HepG2 (cell line): ENCODE data around the gene GFER. TPM values are rescaled to one million over a fixed set of nuclear protein-coding genes. Genes with fewer than 3 reads are reported as not detected.
A peak's percentile ranks its signal among the peaks of the same experiment; 100 is the strongest.

Experiments
- ARHGAP35 ChIP-seq: sonication (generic); formaldehyde crosslinking; IDR thresholded peaks from 2 replicates; pipeline ENCODE4 v1.9.0; 2022; ENCODE audit warnings: mild to moderate bottlenecking, inconsistent platforms, moderate library complexity, missing genetic modification reagents, borderline replicate concordance
- MAZ ChIP-seq, 2 experiments: sonication (generic) in 1 of 2; formaldehyde crosslinking in 1 of 2; IDR thresholded peaks; 2 replicates each; pipeline versions ENCODE4 v1.5.0 to v1.6.1; 2012 to 2020; ENCODE audit warnings: low read depth in 2 of 2, mild to moderate bottlenecking in 2 of 2, borderline replicate concordance in 1 of 2, improper control_type of control experiment in 1 of 2, low read length in 1 of 2, missing genetic modification reagents in 1 of 2, moderate library complexity in 1 of 2
- MYC ChIP-seq: sonication (generic); formaldehyde crosslinking; IDR thresholded peaks from 2 replicates; pipeline ENCODE4 v1.9.0; 2021; ENCODE audit warnings: missing genetic modification reagents, borderline replicate concordance
- POGZ ChIP-seq: sonication (generic); formaldehyde crosslinking; IDR thresholded peaks from 2 replicates; pipeline ENCODE4 v1.4.0; 2020; ENCODE audit warnings: mild to moderate bottlenecking, missing genetic modification reagents
- PTBP1 ChIP-seq: fragments of 200-400 bp; formaldehyde crosslinking; IDR thresholded peaks from 2 replicates; pipeline ENCODE4 v1.6.1; 2018; ENCODE audit warnings: low read length, low read depth; ENCODE audit not compliant: poor library complexity, severe bottlenecking
- SIN3B ChIP-seq: fragments of 150-350 bp; IDR thresholded peaks from 2 replicates; pipeline ENCODE4 v1.6.1; 2014; ENCODE audit warnings: low read length
- TSC22D2 ChIP-seq: sonication (generic); formaldehyde crosslinking; IDR thresholded peaks from 2 replicates; pipeline ENCODE4 v1.5.1; 2020; ENCODE audit warnings: missing genetic modification reagents, mild to moderate bottlenecking, borderline replicate concordance
- ZIK1 ChIP-seq: sonication (generic); formaldehyde crosslinking; IDR thresholded peaks from 2 replicates; pipeline ENCODE4 v1.5.0; 2020; ENCODE audit warnings: mild to moderate bottlenecking, low read depth, missing genetic modification reagents, borderline replicate concordance
- ZNF136 ChIP-seq: sonication (generic); formaldehyde crosslinking; IDR thresholded peaks from 2 replicates; pipeline ENCODE4 v1.8.1; 2022; ENCODE audit warnings: low read depth, mild to moderate bottlenecking, moderate library complexity, missing genetic modification reagents
- ZNF296 ChIP-seq: sonication (generic); formaldehyde crosslinking; conservative IDR thresholded peaks from 2 replicates; pipeline ENCODE4 v1.5.0; 2020; ENCODE audit warnings: mild to moderate bottlenecking, missing genetic modification reagents
- ZNF598 ChIP-seq: sonication (generic); formaldehyde crosslinking; IDR thresholded peaks from 2 replicates; pipeline ENCODE4 v1.5.1; 2020; ENCODE audit warnings: mild to moderate bottlenecking, missing genetic modification reagents, borderline replicate concordance
- ZNF607 ChIP-seq: sonication (generic); formaldehyde crosslinking; IDR thresholded peaks from 2 replicates; pipeline ENCODE4 v1.5.1; 2020; ENCODE audit warnings: missing genetic modification reagents, mild to moderate bottlenecking, borderline replicate concordance
- ZNF629 ChIP-seq: sonication (generic); formaldehyde crosslinking; conservative IDR thresholded peaks from 2 replicates; pipeline ENCODE4 v1.5.0; 2020; ENCODE audit warnings: missing genetic modification reagents
- polyA plus RNA-seq, 8 experiments: library from polyadenylated mRNA; depleted of rRNA in 3 of 8; stranded (reverse) in 7 of 8; unstranded in 1 of 8; fragments of >200 nt; fragmentation: Illumina TruSeq in 4 of 8; extraction: Trizol in 4 of 8; gene quantifications; 2 replicates each; pipeline versions ENCODE4 v1.2.1 to v1.2.3, GENCODE V29; 2011 to 2016; ENCODE audit warnings: low read depth in 4 of 8, missing spikeins in 1 of 8, mixed read lengths in 1 of 8; ENCODE audit not compliant: insufficient read depth in 1 of 8
- total RNA-seq, 5 experiments: library from RNA; depleted of rRNA; stranded (reverse); fragments of >200 nt; fragmentation: Illumina TruSeq; extraction: Trizol; gene quantifications; 2 replicates each; pipeline ENCODE4 v1.2.3, GENCODE V29; 2016; ENCODE audit warnings: low read depth in 1 of 5
- TF ChIP-seq, protein P1 (sequence below): sonication (generic); formaldehyde crosslinking; IDR thresholded peaks from 2 replicates; pipeline ENCODE4 v1.8.1; 2023; ENCODE audit warnings: mild to moderate bottlenecking, inconsistent platforms, moderate library complexity, missing genetic modification reagents, borderline replicate concordance
- TF ChIP-seq, protein P2 (sequence below): sonication (generic); formaldehyde crosslinking; IDR thresholded peaks from 2 replicates; pipeline ENCODE4 v1.8.1; 2023; ENCODE audit warnings: mild to moderate bottlenecking, missing genetic modification reagents
- TF ChIP-seq, protein P3 (sequence below): sonication (generic); formaldehyde crosslinking; IDR thresholded peaks from one replicate; pipeline ENCODE4 v1.5.1; 2020; ENCODE audit warnings: mild to moderate bottlenecking, missing genetic modification reagents; ENCODE audit errors: not compliant biosample characterization

The GFER gene
- total and polyA plus RNA-seq, 2 of the 13 experiments (the other 11 are each of a cell fraction or from before 2014, with no cell fraction given), result 28.6 to 71.7 TPM

DNA sequence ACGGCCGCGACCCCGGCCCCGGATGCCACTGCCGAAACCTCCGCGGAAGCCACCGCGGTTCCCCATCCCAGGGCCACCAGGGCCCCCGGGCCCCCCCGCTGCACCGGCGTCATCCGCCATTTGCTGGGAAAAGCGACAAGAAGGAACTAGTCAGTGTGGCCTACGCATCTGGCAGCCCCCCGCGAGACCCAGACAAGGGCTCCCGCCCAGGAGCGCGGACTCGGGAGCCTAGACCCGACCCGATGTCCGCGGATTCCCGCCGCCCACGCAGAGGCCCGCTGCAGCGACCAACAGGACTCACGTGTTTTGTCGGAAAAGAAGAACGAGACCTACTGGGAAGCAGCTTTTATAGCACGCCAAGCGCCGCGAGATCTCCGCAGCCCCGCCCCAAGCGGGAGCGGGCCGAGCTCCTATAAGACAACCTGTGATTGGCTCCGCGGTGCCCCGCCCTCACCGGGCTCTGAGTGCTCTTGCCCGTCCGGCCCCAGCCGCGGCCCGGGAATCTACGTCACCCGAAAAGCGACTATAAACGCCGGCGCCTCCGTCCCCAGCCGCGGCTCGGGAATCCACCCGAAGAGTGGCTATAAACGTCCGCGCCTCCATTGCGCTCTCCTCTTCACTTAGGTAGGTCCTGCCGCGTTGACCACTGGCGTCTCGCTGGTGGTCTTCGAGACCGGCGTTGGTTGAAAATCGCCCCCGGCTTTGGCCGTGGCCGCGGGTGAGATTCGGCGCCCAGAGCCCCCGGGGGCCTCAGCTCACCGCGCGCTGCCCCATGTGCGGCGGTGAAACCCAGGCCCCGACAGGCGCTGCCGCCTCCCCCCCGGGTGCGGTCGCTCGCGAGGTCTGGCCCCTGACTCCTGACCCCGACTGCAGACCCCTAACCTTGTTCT lies 19.2 kb upstream of the GFER start, which contains the start of gene RPS2 (continued):
- no peak for TF ChIP-seq ARHGAP35
- no peak for TF ChIP-seq ZNF136 (CRISPR knock-in tag)
- 0 out of 2 replicates have a peak, but pooled peaks have one; percentile 7 for TF ChIP-seq ZNF629 (CRISPR knock-in tag)
- TF ChIP-seq MYC (CRISPR knock-in tag), result peak; percentile 97
- TF ChIP-seq, protein P1, sequence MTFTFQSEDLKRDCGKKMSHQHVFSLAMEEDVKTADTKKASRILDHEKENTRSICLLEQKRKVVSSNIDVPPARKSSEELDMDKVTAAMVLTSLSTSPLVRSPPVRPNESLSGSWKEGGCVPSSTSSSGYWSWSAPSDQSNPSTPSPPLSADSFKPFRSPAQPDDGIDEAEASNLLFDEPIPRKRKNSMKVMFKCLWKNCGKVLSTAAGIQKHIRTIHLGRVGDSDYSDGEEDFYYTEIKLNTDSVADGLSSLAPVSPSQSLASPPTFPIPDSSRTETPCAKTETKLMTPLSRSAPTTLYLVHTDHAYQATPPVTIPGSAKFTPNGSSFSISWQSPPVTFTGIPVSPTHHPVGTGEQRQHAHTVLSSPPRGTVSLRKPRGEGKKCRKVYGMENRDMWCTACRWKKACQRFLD (CRISPR knock-in tag), result no peak
- TF ChIP-seq ZNF296, result 0 out of 2 replicates have a peak, but pooled peaks have one; percentile 12
- peak; percentile 59 for TF ChIP-seq POGZ (CRISPR knock-in tag)
- TF ChIP-seq SIN3B, result peak; percentile 63; the same call in 1 of the 2 replicates
- peak; percentile 92 for TF ChIP-seq MAZ (IDR thresholded peaks at IDR 0.05; ENCODE audit: borderline replicate concordance, low read depth, low read length)
- TF ChIP-seq MAZ (CRISPR knock-in tag; IDR thresholded peaks at IDR 0.05; ENCODE audit: low read depth), result peak; percentile 86
- no peak for TF ChIP-seq PTBP1
- peak; percentile 49; the same call in 1 of the 2 replicates for TF ChIP-seq ZIK1
- TF ChIP-seq ZNF607 (CRISPR knock-in tag), result peak; percentile 73
- TF ChIP-seq, protein P2, sequence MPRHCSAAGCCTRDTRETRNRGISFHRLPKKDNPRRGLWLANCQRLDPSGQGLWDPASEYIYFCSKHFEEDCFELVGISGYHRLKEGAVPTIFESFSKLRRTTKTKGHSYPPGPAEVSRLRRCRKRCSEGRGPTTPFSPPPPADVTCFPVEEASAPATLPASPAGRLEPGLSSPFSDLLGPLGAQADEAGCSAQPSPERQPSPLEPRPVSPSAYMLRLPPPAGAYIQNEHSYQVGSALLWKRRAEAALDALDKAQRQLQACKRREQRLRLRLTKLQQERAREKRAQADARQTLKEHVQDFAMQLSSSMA (CRISPR knock-in tag), result no peak
- no peak; the same call in 1 of the 2 replicates for TF ChIP-seq ZNF598 (CRISPR knock-in tag)
- no peak; the same call in 1 of the 2 replicates for TF ChIP-seq TSC22D2 (CRISPR knock-in tag)
- TF ChIP-seq, protein P3, sequence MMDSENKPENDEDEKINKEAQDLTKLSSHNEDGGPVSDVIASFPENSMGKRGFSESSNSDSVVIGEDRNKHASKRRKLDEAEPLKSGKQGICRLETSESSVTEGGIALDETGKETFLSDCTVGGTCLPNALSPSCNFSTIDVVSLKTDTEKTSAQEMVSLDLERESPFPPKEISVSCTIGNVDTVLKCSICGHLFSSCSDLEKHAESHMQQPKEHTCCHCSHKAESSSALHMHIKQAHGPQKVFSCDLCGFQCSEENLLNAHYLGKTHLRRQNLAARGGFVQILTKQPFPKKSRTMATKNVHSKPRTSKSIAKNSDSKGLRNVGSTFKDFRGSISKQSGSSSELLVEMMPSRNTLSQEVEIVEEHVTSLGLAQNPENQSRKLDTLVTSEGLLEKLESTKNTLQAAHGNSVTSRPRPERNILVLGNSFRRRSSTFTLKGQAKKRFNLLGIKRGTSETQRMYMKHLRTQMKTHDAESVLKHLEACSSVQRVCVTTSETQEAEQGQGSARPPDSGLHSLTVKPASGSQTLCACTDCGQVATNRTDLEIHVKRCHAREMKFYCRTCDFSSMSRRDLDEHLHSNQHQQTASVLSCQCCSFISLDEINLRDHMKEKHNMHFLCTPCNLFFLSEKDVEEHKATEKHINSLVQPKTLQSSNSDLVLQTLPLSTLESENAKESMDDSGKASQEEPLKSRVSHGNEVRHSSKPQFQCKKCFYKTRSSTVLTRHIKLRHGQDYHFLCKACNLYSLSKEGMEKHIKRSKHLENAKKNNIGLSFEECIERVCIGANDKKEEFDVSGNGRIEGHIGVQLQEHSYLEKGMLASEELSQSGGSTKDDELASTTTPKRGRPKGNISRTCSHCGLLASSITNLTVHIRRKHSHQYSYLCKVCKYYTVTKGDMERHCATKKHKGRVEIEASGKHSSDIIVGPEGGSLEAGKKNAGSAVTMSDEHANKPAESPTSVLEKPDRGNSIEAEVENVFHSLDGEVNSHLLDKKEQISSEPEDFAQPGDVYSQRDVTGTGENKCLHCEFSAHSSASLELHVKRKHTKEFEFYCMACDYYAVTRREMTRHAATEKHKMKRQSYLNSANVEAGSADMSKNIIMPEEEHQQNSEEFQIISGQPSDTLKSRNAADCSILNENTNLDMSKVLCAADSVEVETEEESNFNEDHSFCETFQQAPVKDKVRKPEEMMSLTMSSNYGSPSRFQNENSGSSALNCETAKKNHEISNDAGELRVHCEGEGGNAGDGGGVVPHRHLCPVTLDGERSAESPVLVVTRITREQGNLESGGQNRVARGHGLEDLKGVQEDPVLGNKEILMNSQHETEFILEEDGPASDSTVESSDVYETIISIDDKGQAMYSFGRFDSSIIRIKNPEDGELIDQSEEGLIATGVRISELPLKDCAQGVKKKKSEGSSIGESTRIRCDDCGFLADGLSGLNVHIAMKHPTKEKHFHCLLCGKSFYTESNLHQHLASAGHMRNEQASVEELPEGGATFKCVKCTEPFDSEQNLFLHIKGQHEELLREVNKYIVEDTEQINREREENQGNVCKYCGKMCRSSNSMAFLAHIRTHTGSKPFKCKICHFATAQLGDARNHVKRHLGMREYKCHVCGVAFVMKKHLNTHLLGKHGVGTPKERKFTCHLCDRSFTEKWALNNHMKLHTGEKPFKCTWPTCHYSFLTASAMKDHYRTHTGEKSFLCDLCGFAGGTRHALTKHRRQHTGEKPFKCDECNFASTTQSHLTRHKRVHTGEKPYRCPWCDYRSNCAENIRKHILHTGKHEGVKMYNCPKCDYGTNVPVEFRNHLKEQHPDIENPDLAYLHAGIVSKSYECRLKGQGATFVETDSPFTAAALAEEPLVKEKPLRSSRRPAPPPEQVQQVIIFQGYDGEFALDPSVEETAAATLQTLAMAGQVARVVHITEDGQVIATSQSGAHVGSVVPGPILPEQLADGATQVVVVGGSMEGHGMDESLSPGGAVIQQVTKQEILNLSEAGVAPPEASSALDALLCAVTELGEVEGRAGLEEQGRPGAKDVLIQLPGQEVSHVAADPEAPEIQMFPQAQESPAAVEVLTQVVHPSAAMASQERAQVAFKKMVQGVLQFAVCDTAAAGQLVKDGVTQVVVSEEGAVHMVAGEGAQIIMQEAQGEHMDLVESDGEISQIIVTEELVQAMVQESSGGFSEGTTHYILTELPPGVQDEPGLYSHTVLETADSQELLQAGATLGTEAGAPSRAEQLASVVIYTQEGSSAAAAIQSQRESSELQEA (CRISPR knock-in tag), result peak; percentile 45
